Hepatocyte (in vitro differentiated cells): Measurements from ENCODE around the gene KCNJ9. TPM values are rescaled to one million over a fixed set of nuclear protein-coding genes. Genes with fewer than 3 reads are reported as not detected.

Experiments
- DNase-seq: peaks from one replicate; pipeline ENCODE4 v3.0.0-alpha.2; 2016; ENCODE audit warnings: low spot score
- H2AFZ ChIP-seq: fragments of 200-600 bp; sonication (generic); 2 replicates; pipeline ENCODE4 v1.6.0; 2016; ENCODE audit warnings: antibody characterized with exemption, mild to moderate bottlenecking
- H3K27ac ChIP-seq: fragments of 200-600 bp; sonication (generic); 2 replicates; pipeline ENCODE4 v1.5.1; 2016; ENCODE audit warnings: mild to moderate bottlenecking
- H3K27me3 ChIP-seq: fragments of 200-600 bp; sonication (generic); 2 replicates; pipeline ENCODE4 v1.6.1; 2016
- H3K36me3 ChIP-seq: fragments of 200-600 bp; sonication (generic); replicated peaks from 2 replicates; pipeline ENCODE4 v1.5.1; 2016; ENCODE audit warnings: low read depth; ENCODE audit not compliant: insufficient read depth
- H3K4me1 ChIP-seq: fragments of 200-600 bp; sonication (generic); 2 replicates; pipeline ENCODE4 v1.5.1; 2016; ENCODE audit warnings: mild to moderate bottlenecking, moderate library complexity; ENCODE audit not compliant: insufficient read depth
- H3K4me2 ChIP-seq: fragments of 200-600 bp; sonication (generic); 2 replicates; pipeline ENCODE4 v1.6.0; 2016
- H3K4me3 ChIP-seq: fragments of 200-600 bp; sonication (generic); 2 replicates; pipeline ENCODE4 v1.5.1; 2016; ENCODE audit warnings: mild to moderate bottlenecking
- H3K79me2 ChIP-seq: fragments of 200-600 bp; sonication (generic); 2 replicates; pipeline ENCODE4 v1.6.0; 2017; ENCODE audit warnings: mild to moderate bottlenecking
- H3K9me2 ChIP-seq: fragments of 200-600 bp; sonication (generic); replicated peaks from 2 replicates; pipeline ENCODE4 v1.6.0; 2017; ENCODE audit warnings: mild to moderate bottlenecking; ENCODE audit not compliant: insufficient read depth
- H3K9me3 ChIP-seq: fragments of 200-600 bp; sonication (generic); 2 replicates; pipeline ENCODE4 v1.5.1; 2016; ENCODE audit warnings: low read depth, mild to moderate bottlenecking
- H4K20me1 ChIP-seq: fragments of 200-600 bp; sonication (generic); 2 replicates; pipeline ENCODE4 v1.6.0; 2016; ENCODE audit warnings: mild to moderate bottlenecking; ENCODE audit not compliant: insufficient read depth, poor library complexity, severe bottlenecking
- EZH2 ChIP-seq: fragments of 200-600 bp; sonication (generic); IDR thresholded peaks from 2 replicates; pipeline ENCODE4 v1.6.1; 2016; ENCODE audit warnings: antibody characterized with exemption, mild to moderate bottlenecking, borderline replicate concordance
- EZH2phosphoT487 ChIP-seq: fragments of 200-600 bp; sonication (generic); IDR thresholded peaks from one replicate; pipeline ENCODE4 v1.6.1; 2018; ENCODE audit warnings: antibody characterized with exemption, mild to moderate bottlenecking, low read depth, moderate library complexity; ENCODE audit not compliant: unreplicated experiment, severe bottlenecking
- WGBS: methylation state at CpG from one replicate; pipeline ENCODE4 v1.1.6; 2016; ENCODE audit warnings: low lambda C conversion rate; ENCODE audit errors: missing lambda C conversion rate; 5-methylcytosine and 5-hydroxymethylcytosine counted together
- polyA plus RNA-seq: library from polyadenylated mRNA; unstranded; fragments of >200 nt; fragmentation: Nextera tagmentation; extraction: Ambion mirVana; gene quantifications from 2 replicates; pipeline ENCODE4 v1.2.1, GENCODE V29; 2016
- total RNA-seq: library from RNA; depleted of rRNA; stranded (reverse); fragments of >200 nt; gene quantifications from 2 replicates; pipeline ENCODE4 v1.2.3, GENCODE V29; 2014
- TF ChIP-seq, protein P1 (sequence below): fragments of 200-600 bp; sonication (generic); IDR thresholded peaks from 2 replicates; pipeline ENCODE4 v1.5.1; 2016; ENCODE audit warnings: antibody characterized with exemption, mild to moderate bottlenecking; ENCODE audit not compliant: poor library complexity

KCNJ9 gene
- total and polyA plus RNA-seq, 2 experiments from 2014 or later = not detected

DNA sequence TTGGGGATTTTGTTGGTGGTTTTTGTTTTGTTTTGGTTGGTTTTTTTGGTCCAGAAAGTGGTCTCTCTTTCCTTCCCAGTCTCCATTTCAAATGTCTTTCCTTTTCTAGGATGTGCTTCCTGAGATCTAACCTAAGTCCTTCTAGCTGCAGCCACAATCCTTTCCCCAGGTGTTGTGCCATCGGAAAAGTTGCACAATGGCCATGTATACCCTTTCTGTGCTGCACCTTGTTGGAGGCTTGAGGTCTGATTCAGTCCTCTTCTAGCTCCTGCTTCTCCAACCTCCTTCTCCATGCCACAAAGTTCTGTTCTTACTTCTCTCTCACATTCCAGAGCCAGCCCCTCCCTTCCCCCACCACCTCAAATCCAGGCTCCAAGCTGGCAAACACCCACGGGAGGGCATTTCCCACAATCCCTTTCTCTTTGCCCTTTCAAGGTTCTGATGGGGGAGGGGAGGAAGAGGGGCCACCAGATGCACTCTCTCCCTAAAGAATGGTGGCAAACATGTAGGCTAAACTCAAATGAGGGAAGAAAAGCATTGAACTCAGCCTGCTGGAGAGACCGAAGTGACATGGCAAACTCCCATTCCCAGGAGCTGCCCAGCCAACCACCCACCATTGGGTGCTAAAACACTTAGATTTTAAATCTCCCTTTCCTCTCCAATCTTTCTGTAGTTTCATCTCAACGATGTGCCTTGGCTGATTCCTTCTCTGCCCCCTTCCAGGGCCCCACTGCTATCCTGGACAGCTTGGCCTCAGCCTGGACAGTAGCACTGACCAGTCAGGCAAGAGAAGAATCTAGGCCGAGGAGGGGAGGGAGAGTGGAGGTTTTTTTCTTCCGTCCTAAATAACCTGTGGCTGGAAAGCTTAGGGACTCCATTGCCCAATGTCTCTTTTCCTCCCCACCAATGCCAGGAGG is 14.3 kb upstream of the KCNJ9 start:
- no peaks in the 10 kb centered on the region for H3K79me2 ChIP-seq
- peaks cover 21% of the 10 kb centered on the region for H3K27me3 ChIP-seq
- H3K9me3 ChIP-seq = no peaks in the 10 kb centered on the region
- H3K4me3 ChIP-seq = no peak overlapping the region
- no peak overlapping the region for H3K4me2 ChIP-seq
- H2AFZ ChIP-seq = no peak overlapping the region
- no peaks in the 10 kb centered on the region for H4K20me1 ChIP-seq
- TF ChIP-seq EZH2 (no peak), EZH2phosphoT487 (no peak)
- TF ChIP-seq, protein P1, sequence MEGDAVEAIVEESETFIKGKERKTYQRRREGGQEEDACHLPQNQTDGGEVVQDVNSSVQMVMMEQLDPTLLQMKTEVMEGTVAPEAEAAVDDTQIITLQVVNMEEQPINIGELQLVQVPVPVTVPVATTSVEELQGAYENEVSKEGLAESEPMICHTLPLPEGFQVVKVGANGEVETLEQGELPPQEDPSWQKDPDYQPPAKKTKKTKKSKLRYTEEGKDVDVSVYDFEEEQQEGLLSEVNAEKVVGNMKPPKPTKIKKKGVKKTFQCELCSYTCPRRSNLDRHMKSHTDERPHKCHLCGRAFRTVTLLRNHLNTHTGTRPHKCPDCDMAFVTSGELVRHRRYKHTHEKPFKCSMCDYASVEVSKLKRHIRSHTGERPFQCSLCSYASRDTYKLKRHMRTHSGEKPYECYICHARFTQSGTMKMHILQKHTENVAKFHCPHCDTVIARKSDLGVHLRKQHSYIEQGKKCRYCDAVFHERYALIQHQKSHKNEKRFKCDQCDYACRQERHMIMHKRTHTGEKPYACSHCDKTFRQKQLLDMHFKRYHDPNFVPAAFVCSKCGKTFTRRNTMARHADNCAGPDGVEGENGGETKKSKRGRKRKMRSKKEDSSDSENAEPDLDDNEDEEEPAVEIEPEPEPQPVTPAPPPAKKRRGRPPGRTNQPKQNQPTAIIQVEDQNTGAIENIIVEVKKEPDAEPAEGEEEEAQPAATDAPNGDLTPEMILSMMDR = no peak
- no peaks in the 10 kb centered on the region for H3K4me1 ChIP-seq
- H3K9me2 ChIP-seq = no peaks in the 10 kb centered on the region
- WGBS = 63% methylated on average over 6 of the region's 6 CpGs
- no peak for DNase-seq
- H3K27ac ChIP-seq = no peak overlapping the region
- no peaks in the 10 kb centered on the region for H3K36me3 ChIP-seq

DNA sequence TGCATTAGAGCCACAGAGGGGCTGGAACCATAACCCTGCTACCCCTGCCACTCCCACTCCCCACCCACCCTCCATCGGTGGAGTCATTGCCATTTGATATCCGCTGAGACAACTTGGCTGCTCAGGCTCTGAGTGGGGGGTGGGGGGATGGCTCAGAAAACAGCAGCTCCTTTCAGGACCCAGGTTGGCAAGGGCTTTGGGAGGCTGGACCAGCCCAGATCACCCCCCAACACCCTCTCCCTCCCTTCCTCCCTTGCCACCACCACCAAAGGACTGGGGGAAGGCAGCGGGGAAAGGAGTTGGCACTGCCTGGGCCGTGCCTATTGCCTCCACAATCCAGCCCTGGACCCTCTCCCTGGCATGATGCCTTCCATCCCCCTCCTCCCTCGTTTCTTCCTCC is 13.1 kb upstream of the KCNJ9 start:
- peaks cover 25% of the 10 kb centered on the region for H3K27me3 ChIP-seq
- DNase-seq = no peak
- no peaks in the 10 kb centered on the region for H3K9me2 ChIP-seq
- H3K4me3 ChIP-seq = no peak overlapping the region
- TF ChIP-seq EZH2 = no peak
- H3K4me1 ChIP-seq = no peaks in the 10 kb centered on the region
- H3K9me3 ChIP-seq = no peaks in the 10 kb centered on the region
- no peak overlapping the region for H2AFZ ChIP-seq
- WGBS = 75% methylated on average over 5 of the region's 5 CpGs
- H3K79me2 ChIP-seq = no peaks in the 10 kb centered on the region
- H3K4me2 ChIP-seq = no peak overlapping the region
- H4K20me1 ChIP-seq = no peaks in the 10 kb centered on the region
- no peaks in the 10 kb centered on the region for H3K36me3 ChIP-seq
- H3K27ac ChIP-seq = no peak overlapping the region

DNA sequence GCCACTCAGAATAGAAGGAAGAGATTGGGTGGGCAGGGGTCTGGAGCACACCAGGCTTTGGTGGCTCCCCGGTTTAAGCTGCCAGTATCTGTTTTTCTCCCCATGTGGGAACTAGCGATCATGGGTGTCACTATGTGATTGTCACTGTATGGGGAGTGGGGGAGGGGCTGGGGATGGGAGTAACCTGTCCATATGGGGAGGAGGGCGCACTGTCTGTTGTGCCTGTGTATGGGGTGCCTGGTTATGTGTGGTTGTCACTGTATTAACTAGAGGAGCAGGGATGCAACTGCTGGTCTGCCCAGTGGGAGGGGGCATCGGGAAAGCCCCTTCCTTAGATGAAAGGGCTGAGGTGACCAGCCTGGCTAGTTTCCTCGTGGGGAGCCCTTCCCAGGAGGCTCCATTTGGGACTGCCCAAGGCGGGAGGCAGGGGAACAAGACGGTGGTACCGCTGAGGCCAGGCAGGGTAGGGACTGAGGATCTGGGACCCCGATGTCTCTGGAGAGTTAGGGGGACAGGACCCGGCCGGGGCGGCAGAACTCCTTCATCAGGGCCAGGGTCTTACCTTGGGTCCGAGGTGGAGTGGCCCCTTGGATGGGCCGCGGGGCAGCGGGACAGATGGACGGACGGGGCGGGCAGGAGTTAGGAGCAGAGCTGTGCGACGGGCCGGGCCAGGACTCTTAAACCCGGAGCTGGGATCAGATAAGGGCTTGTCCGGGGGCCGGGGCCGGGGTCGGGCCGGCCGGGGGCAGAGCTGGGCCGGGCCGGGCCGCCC is 11.7 kb upstream of the KCNJ9 start, which contains the start of gene KCNJ10:
Gene KCNJ10, minus strand, starts transcription at position 701 of the 772 bp plus-strand sequence. CDS start 27,628 bp downstream, outside the sequence.
- no peaks in the 10 kb centered on the region for H4K20me1 ChIP-seq
- H3K4me3 ChIP-seq = peak within 1 kb of the TSS; percentile 29
- no peaks in the 10 kb centered on the region for H3K79me2 ChIP-seq
- peak within 1 kb of the TSS; percentile 85 for H2AFZ ChIP-seq
- TF ChIP-seq EZH2phosphoT487 (no peak), EZH2 (no peak)
- TF ChIP-seq, protein P1 = no peak
- H3K9me3 ChIP-seq = no peaks in the 10 kb centered on the region
- H3K27ac ChIP-seq = no peak within 1 kb of the TSS
- peaks cover 25% of the 10 kb centered on the region for H3K27me3 ChIP-seq
- H3K4me1 ChIP-seq = no peaks in the 10 kb centered on the region
- peak within 1 kb of the TSS; percentile 88 for H3K4me2 ChIP-seq
- 31% methylated on average over 13 of the region's 32 CpGs for WGBS
- no peaks in the 10 kb centered on the region for H3K36me3 ChIP-seq
- DNase-seq = no peak
- no peaks in the 10 kb centered on the region for H3K9me2 ChIP-seq
